ENCODE measurements around the gene ZNF641.

- TF ChIP-seq CTCF (IDR thresholded peaks at IDR 0.05) (no peak), SP1 (CRISPR knock-in tag; conservative IDR thresholded peaks at IDR 0.05) (no peak), NFE2L1 (CRISPR knock-in tag; IDR thresholded peaks at IDR 0.05) (no peak), ZNF138 (CRISPR knock-in tag; conservative IDR thresholded peaks at IDR 0.05) (no peak), PRDM15 (CRISPR knock-in tag; IDR thresholded peaks at IDR 0.05) (no peak)
These were observed 49.9 kb downstream of the ZNF641 start for GRCh38 chr12:48300774-48301173.
